ENCODE measurements around the gene RPTOR.

The RPTOR gene

DNA sequence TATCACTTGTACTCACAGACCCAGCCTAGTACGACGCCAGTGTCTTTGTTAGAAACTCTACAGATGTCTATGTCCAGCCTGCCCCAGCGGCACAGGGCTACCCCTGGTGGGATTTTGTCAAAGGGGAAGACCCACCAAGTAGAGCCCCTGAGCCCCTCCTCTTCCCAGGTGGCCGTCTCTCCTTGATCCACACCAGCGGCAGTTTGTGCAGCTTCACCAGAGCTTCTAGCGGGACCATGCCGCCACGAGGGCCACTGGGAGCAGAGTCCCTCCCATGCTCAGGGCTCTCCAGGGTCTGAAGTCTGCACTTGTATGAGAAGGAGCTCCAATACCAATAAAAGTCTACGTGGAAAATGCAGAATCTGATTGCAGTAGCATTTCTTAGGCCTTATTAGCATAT lies 157.1 kb downstream of the RPTOR start:
- TF ChIP-seq, protein P1, sequence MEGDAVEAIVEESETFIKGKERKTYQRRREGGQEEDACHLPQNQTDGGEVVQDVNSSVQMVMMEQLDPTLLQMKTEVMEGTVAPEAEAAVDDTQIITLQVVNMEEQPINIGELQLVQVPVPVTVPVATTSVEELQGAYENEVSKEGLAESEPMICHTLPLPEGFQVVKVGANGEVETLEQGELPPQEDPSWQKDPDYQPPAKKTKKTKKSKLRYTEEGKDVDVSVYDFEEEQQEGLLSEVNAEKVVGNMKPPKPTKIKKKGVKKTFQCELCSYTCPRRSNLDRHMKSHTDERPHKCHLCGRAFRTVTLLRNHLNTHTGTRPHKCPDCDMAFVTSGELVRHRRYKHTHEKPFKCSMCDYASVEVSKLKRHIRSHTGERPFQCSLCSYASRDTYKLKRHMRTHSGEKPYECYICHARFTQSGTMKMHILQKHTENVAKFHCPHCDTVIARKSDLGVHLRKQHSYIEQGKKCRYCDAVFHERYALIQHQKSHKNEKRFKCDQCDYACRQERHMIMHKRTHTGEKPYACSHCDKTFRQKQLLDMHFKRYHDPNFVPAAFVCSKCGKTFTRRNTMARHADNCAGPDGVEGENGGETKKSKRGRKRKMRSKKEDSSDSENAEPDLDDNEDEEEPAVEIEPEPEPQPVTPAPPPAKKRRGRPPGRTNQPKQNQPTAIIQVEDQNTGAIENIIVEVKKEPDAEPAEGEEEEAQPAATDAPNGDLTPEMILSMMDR (IDR thresholded peaks at IDR 0.05; ENCODE audit: insufficient read depth, low read length, missing control alignments) = no peak
- no peak overlapping the region for H3K4me3 ChIP-seq (ENCODE audit: low read depth, low read length)

DNA sequence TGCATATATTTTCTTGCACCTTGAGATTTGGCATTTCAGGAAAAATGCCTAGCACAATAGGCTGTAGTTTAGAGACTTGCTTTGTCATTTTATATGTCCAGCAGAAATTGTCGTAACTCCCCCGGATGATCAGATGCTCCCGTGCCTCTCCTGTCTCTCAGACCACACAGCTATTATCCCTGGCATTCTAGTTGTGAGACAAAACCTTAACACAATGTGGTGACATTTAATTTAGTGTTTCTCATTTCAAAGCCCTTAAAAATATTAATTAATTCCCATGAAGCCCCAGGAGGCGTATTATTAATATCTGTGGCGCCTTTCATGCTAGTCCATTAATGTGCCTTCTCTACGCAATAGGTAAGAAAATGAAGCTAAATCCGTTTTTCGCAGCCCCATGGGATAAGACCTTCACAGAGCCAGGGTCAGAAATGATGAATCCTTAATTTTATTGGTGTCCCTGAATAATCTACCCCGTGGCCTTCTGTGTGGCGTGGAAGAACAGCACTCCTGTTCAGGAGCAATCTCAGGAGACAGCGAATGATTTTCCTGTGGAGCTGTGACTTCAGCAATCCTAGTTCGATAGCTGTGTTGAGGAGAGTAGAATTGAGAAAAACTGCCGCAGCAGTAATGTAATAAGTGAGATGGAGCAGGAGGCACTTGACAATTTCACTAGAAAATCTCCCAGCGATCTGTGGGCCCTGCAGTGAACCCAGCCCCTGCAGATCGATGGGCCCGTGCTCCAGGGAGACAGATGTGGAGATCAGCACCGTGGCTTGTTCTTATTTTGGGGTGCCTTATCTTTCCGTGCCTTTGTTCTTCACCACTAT lies 157.9 kb downstream of the RPTOR start:
- CTCF ChIA-PET = interaction anchor here (0.6 kb wide), 1 partner anchor 12 kb away, joined by 3 read pairs; no protein-coding TSS in a partner anchor
- TF ChIP-seq, protein P1 (IDR thresholded peaks at IDR 0.05; ENCODE audit: insufficient read depth, low read length, missing control alignments) = no peak
- POLR2A ChIA-PET = no interaction called here

More for the DNA sequence above, 157.1 kb downstream of the RPTOR start:
- no peak for DNase-seq (ENCODE audit: low read depth, low spot score)
- ChIA-PET CTCF (interaction anchor here (0.6 kb wide), 1 partner anchor 13 kb away, joined by 3 read pairs; no protein-coding TSS in a partner anchor), POLR2A (no interaction called here)

DNA sequence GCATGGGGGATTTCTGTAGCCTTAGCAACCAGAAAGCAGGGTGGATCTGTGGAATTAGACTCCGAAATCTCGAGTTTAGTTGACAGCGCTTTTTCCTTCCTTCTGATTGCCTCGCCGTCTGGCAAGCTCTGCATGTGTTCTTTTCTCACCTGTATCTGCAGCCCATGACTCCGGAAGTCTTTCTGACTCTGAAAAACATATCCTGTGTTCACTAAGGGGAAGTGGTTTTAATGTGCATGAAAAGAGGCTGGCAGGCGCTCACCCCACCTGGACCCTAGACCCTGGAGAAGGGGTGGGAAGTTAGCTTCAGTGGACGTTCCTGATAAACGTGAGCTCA lies 158.5 kb downstream of the RPTOR start:
- no peak for DNase-seq (ENCODE audit: low read depth, low spot score)
- H3K4me3 ChIP-seq (ENCODE audit: low read depth, low read length) = no peak overlapping the region
- CTCF ChIA-PET = no interaction called here
- TF ChIP-seq, protein P1 (IDR thresholded peaks at IDR 0.05; ENCODE audit: insufficient read depth, low read length, missing control alignments) = no peak
- POLR2A ChIA-PET = no interaction called here

More for the DNA sequence above, 157.9 kb downstream of the RPTOR start:
- DNase-seq (ENCODE audit: low read depth, low spot score) = no peak
- no peak overlapping the region for H3K4me3 ChIP-seq (ENCODE audit: low read depth, low read length)

DNA sequence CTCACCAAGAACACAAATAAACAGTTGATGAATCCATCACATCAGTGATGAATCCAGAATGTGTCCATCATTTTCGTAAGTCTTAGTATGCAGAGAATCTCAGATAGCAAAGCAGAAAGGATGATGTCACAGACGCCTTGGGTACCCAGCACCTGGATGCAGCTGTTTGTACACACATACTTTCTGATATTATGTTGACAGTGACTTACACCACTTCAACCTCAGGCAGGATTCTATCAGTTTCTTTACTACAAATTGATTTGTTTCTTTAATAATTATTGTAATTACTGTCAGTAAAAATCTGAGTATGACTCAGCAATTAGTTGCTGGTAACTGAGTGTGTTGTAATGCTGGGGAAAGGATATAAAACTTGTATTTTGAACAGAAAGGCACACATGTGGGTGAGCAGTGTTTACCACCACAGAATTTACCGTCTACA lies 159.8 kb downstream of the RPTOR start:
- DNase-seq (ENCODE audit: low read depth, low spot score) = no peak
- ChIA-PET POLR2A (no interaction called here), CTCF (interaction anchor here (1.5 kb wide), 1 partner anchor 9 kb away, joined by 4 read pairs; no protein-coding TSS in a partner anchor)
- H3K4me3 ChIP-seq (ENCODE audit: low read depth, low read length) = no peak overlapping the region
- TF ChIP-seq, protein P1 (IDR thresholded peaks at IDR 0.05; ENCODE audit: insufficient read depth, low read length, missing control alignments) = no peak

DNA sequence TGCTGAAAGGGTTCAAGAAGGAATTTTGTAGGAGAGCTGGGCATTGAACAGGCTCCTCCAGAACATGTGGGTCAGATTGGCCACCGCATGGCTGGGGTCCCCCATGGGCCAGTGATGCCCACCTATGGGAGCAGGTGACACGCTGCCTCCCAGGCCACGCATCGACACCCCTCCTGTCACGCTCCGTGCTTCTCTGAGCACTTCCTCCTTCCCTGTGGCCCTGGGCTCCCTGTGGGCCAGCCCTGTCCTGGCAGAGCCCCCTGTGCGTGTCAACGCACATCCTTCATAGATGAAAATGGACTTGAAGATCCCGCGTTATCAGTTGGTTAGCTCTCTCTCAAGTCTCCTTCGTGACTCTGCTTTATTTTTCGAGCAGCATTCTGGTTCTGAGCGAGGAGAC lies 160.3 kb downstream of the RPTOR start:
- CTCF ChIA-PET = interaction anchor here (1.5 kb wide), 1 partner anchor 9 kb away, joined by 4 read pairs; no protein-coding TSS in a partner anchor
- no peak for DNase-seq (ENCODE audit: low read depth, low spot score)
- POLR2A ChIA-PET = no interaction called here
- TF ChIP-seq, protein P1 (IDR thresholded peaks at IDR 0.05; ENCODE audit: insufficient read depth, low read length, missing control alignments) = no peak
- H3K4me3 ChIP-seq (ENCODE audit: low read depth, low read length) = no peak overlapping the region

DNA sequence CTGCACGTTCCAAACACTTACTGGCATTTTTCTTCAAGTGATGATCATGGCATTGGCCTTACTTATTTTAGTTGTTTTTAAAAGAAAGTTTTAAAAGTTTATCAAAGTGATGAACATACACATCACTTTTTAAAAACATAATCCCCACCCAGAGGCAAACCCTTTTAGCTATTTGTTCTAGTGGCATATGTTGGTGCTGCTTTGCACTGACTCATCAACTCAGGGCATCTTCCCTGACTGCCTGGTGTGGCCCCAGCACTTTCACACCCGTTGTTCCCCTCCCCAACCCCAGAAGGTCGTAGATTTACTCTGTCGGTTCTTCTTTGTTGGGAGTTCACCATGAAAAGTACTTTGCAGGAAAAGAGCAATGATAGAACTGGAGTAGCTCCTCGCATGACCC lies 161.3 kb downstream of the RPTOR start:
- CTCF ChIA-PET = interaction anchor here (1.5 kb wide), 1 partner anchor 10 kb away, joined by 4 read pairs; no protein-coding TSS in a partner anchor
- no peak overlapping the region for H3K4me3 ChIP-seq (ENCODE audit: low read depth, low read length)
- no peak for DNase-seq (ENCODE audit: low read depth, low spot score)
- POLR2A ChIA-PET = no interaction called here
- TF ChIP-seq, protein P1 (IDR thresholded peaks at IDR 0.05; ENCODE audit: insufficient read depth, low read length, missing control alignments) = no peak
